Pancreas (tissue), 10 donors: ENCODE results near the gene CWC27. TPM values are rescaled to one million over a fixed set of nuclear protein-coding genes. Genes with fewer than 3 reads are reported as not detected.

Source experiments
- ATAC-seq, 4 donors: fragments of 200-7000 bp; cut with Tn5 transposase; one replicate each; pipeline versions ENCODE4 v1.8.0 to v1.9.1; 2020; ENCODE audit warnings: mild to moderate bottlenecking in 4 of 4, moderate library complexity in 4 of 4
- DNase-seq, 6 donors: peaks; one replicate each; pipeline ENCODE4 v3.0.0-alpha.2; 2020
- FAIRE-seq: peaks from 2 replicates; lab custom pipeline; 2012; peaks lifted over from hg19 to GRCh38; lab: Jason Lieb, UNC
- H3K27ac ChIP-seq, 4 donors: fragments of 200-600 bp; sonication (generic); 1 replicate in 3 of 4; 2 replicates in 1 of 4; pipeline versions ENCODE4 v1.5.0 to v1.8.0; 2020
- H3K27me3 ChIP-seq, 4 donors: fragments of 200-600 bp; one replicate each; pipeline ENCODE4 v1.8.0; 2021
- H3K36me3 ChIP-seq, 3 donors: fragments of 200-600 bp; sonication (generic) in 1 of 3; one replicate each; pipeline versions ENCODE4 v1.5.0 to v1.8.0; 2020 to 2021
- H3K4me1 ChIP-seq, 3 donors: fragments of 200-600 bp; one replicate each; pipeline ENCODE4 v1.8.0; 2021
- H3K4me3 ChIP-seq, 4 donors: fragments of 200-600 bp; sonication (generic) in 2 of 4; one replicate each; pipeline versions ENCODE4 v1.5.0 to v1.8.0; 2020 to 2021
- H3K9me3 ChIP-seq, 4 donors: fragments of 200-600 bp; one replicate each; pipeline ENCODE4 v1.8.0; 2021
- WGBS, 2 donors: extraction: QIAGEN DNeasy Blood & Tissue Kit; methylation state at CpG; one replicate each; pipeline ENCODE4 v1.1.7; 2013; 5-methylcytosine and 5-hydroxymethylcytosine counted together
- intact Hi-C, 3 donors: fragments of 100-400 bp; cut with DNase I; formaldehyde crosslinking; loops; one replicate each; pipeline versions ENCODE4 v1.11.1 to v1.14.2; 2022
- polyA plus RNA-seq, 2 donors: library from polyadenylated mRNA; stranded (reverse); fragments of 200-250 nt; gene quantifications; one replicate each; pipeline ENCODE4 v1.2.3, GENCODE V29; 2013
- total RNA-seq, 6 donors: library from RNA; stranded (reverse); fragmentation: NEBNext Ultra II Directional in 4 of 6; extraction: Animal tissue kit (Norgen Biotek cat#: 25700) in 4 of 6; gene quantifications; one replicate each; pipeline versions ENCODE4 v1.2.1 to v1.2.4, GENCODE V29; 2021 to 2023
- TF ChIP-seq, protein P1 (sequence below), 4 donors: fragments of 200-600 bp; sonication (generic) in 3 of 4; IDR thresholded peaks; one replicate each; pipeline versions ENCODE4 v1.5.0 to v1.8.0; 2021; ENCODE audit warnings: antibody characterized with exemption in 4 of 4
- donor health status: healthy with polysubstance abuse.
- donor health status: DM: no; HTN: no; CAD: no; lungs with moderate emphysema.
- donor health status: DM: no; HTN: no; CAD: no.
- donor health status: control.
- donor health status: control.
- donor health status: Bipolar disorder and iron deficiency.
- donor health status: DM: yes; HTN: yes; CAD: no.
- donor health status: DM: no; HTN: no; CAD: no.
- donor health status: DM: no; HTN: no; CAD: no.
- donor health status: DM: yes; HTN: yes; CAD: no.

Gene CWC27
- total and polyA plus RNA-seq, 8 donors, result 3.7 to 13.3 (median 7.0) TPM

DNA sequence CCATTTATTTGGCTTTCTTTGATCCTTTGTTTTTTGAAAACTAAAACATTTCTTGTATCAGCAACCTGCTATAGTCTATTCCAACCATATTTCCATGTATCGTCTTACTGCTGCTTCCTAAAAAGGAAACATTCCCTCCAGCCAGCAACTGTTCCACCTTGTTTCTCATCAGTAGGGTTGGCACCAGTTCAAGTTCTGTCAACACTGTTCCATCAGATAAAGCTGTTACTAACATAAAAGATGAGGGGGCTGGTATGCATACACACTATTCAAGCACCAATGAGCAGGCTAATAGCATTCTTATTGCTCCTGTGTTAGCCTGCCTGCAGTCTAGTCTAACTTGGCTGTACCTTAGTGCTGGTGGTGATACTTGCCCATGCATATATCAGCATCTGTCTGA lies 178.3 kb downstream of the CWC27 start:
- Histone ChIP-seq H3K4me3 (no peak overlapping the region), H3K27ac (no peak overlapping the region), H3K27me3 (no peaks in the 10 kb centered on the region), H3K4me1 (no peaks in the 10 kb centered on the region), H3K36me3 (no peaks in the 10 kb centered on the region), H3K9me3 (no peaks in the 10 kb centered on the region)
- DNase-seq, result no peak
- no peak for FAIRE-seq
- TF ChIP-seq, protein P1, sequence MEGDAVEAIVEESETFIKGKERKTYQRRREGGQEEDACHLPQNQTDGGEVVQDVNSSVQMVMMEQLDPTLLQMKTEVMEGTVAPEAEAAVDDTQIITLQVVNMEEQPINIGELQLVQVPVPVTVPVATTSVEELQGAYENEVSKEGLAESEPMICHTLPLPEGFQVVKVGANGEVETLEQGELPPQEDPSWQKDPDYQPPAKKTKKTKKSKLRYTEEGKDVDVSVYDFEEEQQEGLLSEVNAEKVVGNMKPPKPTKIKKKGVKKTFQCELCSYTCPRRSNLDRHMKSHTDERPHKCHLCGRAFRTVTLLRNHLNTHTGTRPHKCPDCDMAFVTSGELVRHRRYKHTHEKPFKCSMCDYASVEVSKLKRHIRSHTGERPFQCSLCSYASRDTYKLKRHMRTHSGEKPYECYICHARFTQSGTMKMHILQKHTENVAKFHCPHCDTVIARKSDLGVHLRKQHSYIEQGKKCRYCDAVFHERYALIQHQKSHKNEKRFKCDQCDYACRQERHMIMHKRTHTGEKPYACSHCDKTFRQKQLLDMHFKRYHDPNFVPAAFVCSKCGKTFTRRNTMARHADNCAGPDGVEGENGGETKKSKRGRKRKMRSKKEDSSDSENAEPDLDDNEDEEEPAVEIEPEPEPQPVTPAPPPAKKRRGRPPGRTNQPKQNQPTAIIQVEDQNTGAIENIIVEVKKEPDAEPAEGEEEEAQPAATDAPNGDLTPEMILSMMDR (IDR thresholded peaks at IDR 0.05), result no peak
- intact Hi-C loops, result no loop called here
- ATAC-seq, result peak in 1 of 4 donors; percentile 38
- WGBS, 2 donors, result 39 to 44% methylated on average over 1 of the region's 1 CpG

DNA sequence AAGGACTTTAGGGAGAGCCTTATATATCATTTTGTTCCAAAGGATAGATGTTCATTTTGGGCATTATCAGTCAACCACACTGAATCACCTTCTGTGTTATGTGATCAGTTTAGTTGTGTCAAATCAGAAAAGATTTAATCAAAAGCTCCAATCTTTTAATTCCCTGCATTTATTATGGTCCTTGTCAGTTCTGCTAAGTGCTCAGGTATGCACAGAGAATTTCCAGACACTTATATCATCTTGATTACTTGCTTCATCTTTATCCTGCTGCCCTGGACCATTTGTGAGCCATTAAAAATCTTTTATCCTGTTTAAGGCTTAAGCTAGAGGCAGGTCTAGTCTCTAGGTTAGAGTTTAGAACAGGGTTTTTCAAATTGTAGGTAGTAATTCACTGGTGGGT lies 179.1 kb downstream of the CWC27 start:
- ATAC-seq (no peak), FAIRE-seq (no peak), DNase-seq (no peak)
- H3K4me3 ChIP-seq, result no peak overlapping the region
- no peaks in the 10 kb centered on the region for H3K27me3 ChIP-seq
- TF ChIP-seq, protein P1 (IDR thresholded peaks at IDR 0.05), result no peak
- H3K9me3 ChIP-seq, result no peaks in the 10 kb centered on the region
- no peak overlapping the region for H3K27ac ChIP-seq
- intact Hi-C loops, result no loop called here
- H3K4me1 ChIP-seq, result no peaks in the 10 kb centered on the region
- H3K36me3 ChIP-seq, result no peaks in the 10 kb centered on the region

DNA sequence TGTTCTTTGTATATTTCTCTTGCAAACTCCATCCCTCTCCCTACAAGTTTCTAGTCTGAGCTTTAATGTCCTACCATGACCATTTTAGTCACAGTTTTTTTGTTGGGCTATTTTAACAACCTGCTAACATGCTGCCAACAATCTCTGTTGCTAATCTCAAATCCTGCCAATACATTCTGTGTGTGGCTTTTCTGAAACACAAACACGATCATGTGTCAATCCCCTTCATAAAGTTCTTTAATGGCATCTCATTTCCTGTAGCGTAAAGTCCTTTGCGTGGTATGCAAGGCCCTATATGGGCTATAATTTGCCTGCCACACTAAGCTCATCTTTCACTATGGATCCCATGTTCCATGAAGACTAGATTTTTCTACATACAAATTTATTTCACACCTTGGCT lies 180.6 kb downstream of the CWC27 start:
- FAIRE-seq (no peak), DNase-seq (no peak), ATAC-seq (no peak)
- no peak overlapping the region for H3K4me3 ChIP-seq
- no peaks in the 10 kb centered on the region for H3K9me3 ChIP-seq
- TF ChIP-seq, protein P1 (IDR thresholded peaks at IDR 0.05), result no peak
- H3K27ac ChIP-seq, result no peak overlapping the region
- intact Hi-C loops, result no loop called here
- no peaks in the 10 kb centered on the region for H3K4me1 ChIP-seq
- no peaks in the 10 kb centered on the region for H3K27me3 ChIP-seq
- H3K36me3 ChIP-seq, result no peaks in the 10 kb centered on the region
- WGBS, 2 donors, result 81 to 82% methylated on average over 3 of the region's 3 CpGs

DNA sequence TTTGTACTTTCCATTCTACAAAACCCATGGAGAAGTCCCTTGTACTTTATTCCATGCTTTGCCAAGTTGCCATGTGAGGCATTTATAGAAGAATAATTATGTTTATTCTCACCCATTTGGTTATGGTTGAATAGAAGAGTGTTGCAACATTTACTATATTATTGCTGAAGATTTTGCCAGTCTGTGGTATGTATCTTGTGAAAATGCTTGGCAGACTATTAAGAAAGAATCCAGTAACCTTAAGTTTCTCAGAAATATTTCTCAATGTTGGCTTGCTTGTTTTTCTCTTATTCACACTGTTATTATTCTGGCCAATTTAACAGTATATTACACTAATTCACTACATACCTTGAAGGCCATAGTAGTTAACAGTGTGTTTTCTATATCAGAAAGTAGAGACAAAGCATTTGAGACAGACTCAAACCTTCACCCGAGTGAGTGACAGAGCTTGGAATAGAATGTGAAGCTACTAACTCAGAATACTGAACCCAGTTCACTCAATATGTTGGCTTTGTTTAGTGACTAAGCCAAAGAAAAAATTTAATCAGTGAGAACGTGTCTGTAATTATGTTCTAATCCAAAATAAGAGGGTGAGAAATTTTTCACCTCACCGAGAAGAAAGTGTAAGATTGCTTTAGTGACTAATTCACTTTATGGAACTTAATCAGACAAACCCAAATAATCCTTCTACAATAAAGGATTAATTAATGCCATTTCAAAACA lies 184.4 kb downstream of the CWC27 start:
- H3K9me3 ChIP-seq, result no peaks in the 10 kb centered on the region
- TF ChIP-seq, protein P1 (IDR thresholded peaks at IDR 0.05), result no peak
- H3K27me3 ChIP-seq, result no peaks in the 10 kb centered on the region
- 92 to 93% methylated on average over 3 of the region's 3 CpGs for WGBS, 2 donors
- no peak for ATAC-seq
- no peak overlapping the region for H3K27ac ChIP-seq
- intact Hi-C loops, result no loop called here
- no peak overlapping the region for H3K4me3 ChIP-seq
- no peaks in the 10 kb centered on the region for H3K36me3 ChIP-seq
- no peak for DNase-seq
- no peak for FAIRE-seq
- no peaks in the 10 kb centered on the region for H3K4me1 ChIP-seq

DNA sequence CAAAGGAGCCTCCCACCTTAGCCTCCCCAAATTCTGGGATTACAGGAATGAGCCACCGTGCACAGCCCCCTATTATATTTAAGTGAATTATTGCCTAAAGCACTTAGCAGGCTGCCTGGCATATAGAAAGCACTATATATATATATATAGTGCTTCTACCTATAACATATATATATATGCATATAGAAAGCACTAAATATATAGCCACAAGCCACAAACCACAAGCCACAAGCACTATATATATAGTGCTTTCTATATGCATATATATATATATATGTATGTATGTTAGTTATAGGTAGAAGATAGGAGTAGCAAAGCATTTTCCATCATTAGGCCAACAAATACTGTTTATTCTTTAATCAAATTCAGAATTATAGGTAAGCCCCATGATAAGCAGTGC lies 185.8 kb downstream of the CWC27 start:
- DNase-seq, result no peak
- FAIRE-seq, result no peak
- no peaks in the 10 kb centered on the region for H3K4me1 ChIP-seq
- intact Hi-C loops, result no loop called here
- WGBS, 2 donors, result 95 to 100% methylated on average over 1 of the region's 1 CpG
- no peak overlapping the region for H3K27ac ChIP-seq
- no peaks in the 10 kb centered on the region for H3K9me3 ChIP-seq
- H3K27me3 ChIP-seq, result no peaks in the 10 kb centered on the region
- no peak overlapping the region for H3K4me3 ChIP-seq
- ATAC-seq, result no peak
- TF ChIP-seq, protein P1 (IDR thresholded peaks at IDR 0.05), result no peak
- H3K36me3 ChIP-seq, result no peaks in the 10 kb centered on the region
